Measurements from ENCODE around the gene HAUS2. TPM values are rescaled to one million over a fixed set of nuclear protein-coding genes. Genes with fewer than 3 reads are reported as not detected.
"Not testable (repeated sequence)": the region's sequence is repeated elsewhere in the genome, so short reads cannot be mapped to it uniquely, and the experiment has no call there.

HAUS2 gene
- total and polyA plus RNA-seq, 10 of the 15 experiments (the other 5 are each of a cell fraction or from before 2014, with no cell fraction given), result 28.7 to 59.3 (median 40.6) TPM

DNA sequence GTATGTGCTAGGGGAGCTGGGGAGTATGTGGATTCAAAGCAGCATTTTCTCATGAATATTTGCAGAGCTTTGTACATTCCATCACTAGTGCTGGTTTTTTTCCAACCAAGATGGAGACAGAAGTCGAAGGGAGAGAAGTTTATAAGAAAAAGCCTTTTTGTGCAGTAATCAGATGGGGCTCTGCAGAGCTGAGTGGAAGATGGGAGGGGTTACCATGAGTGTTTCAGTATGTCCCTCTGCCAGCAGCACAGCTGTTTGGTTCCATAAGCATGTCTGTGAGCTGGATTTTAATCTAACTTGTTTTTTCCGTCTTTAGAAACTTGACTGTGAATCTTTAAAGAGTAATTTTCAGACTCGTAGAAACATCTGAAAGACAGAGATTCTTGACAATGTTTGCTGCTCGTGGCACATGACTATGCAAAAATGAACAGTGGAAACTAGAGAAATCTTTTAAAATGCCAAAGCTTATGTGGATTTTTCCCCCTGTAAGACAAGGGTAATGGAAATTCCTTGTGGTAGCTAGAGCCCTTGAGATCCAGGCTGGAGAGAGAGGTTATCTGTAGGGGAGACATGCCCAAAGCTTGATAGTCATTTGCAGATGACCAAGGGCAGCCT is 47.1 kb downstream of the HAUS2 start:
- H3K4me2 ChIP-seq (ENCODE audit: control insufficient read depth, insufficient read depth), result no peak overlapping the region
- no peak overlapping the region for H2AFZ ChIP-seq (ENCODE audit: control insufficient read depth, low read depth, low read length)
- H3K27me3 ChIP-seq (replicated peaks in 1 of 2; ENCODE audit: control insufficient read depth in 2 of 2, insufficient read depth in 2 of 2, low read length in 1 of 2), result no peaks in the 10 kb centered on the region
- no TSS peak for BruUV-seq (replicated peaks)
- H3K27ac ChIP-seq (ENCODE audit: control insufficient read depth, insufficient read depth), result no peak overlapping the region
- intact Hi-C loops (cut with micrococcal nuclease; ENCODE audit: unreplicated experiment) (no loop called here), in situ Hi-C loops (cut with MboI) (no loop called here)
- RAD21 ChIA-PET (ENCODE audit: unreplicated experiment), result interaction anchor here (1.2 kb wide), 1 partner anchor 12 kb away, joined by 3 read pairs; no protein-coding TSS in a partner anchor
- 57% methylated on average over 4 of the region's 4 CpGs for WGBS (ENCODE audit: insufficient coverage, insufficient replicate concordance, low lambda C conversion rate, missing lambda C conversion rate)
- TF ChIP-seq BMI1 (IDR thresholded peaks at IDR 0.05; ENCODE audit: borderline replicate concordance), result no peak
- no peak for TF ChIP-seq SMAD5 (IDR thresholded peaks at IDR 0.05; ENCODE audit: low read depth)
- TF ChIP-seq PKNOX1 (IDR thresholded peaks at IDR 0.05), result no peak
- FAIRE-seq (no peak), DNase-seq (ENCODE audit: low read depth, low spot score) (no peak), ATAC-seq (no peak)
- SMC1A ChIA-PET (ENCODE audit: uncharacterized antibody, unreplicated experiment), result interaction anchor here (0.7 to 3.3 kb wide), 6 partner anchors 9 to 29 kb away, joined by 3 to 8 read pairs (median 6); no protein-coding TSS in a partner anchor
- CTCF ChIA-PET, result interaction anchor here (1.2 to 2.9 kb wide), 2 partner anchors 12 to 32 kb away, joined by 3 to 9 read pairs; no protein-coding TSS in a partner anchor
- H3K79me2 ChIP-seq (ENCODE audit: control insufficient read depth, insufficient read depth, low read length), result no peaks in the 10 kb centered on the region
- no peak overlapping the region for H3K4me3 ChIP-seq
- H3K36me3 ChIP-seq (ENCODE audit: control insufficient read depth in 2 of 2, insufficient read depth in 2 of 2, low read length in 1 of 2), result no peaks in the 10 kb centered on the region; a peak in 1 of 4 replicates
- H4K20me1 ChIP-seq (ENCODE audit: control insufficient read depth, insufficient read depth), result no peaks in the 10 kb centered on the region
- H3K9ac ChIP-seq (ENCODE audit: control insufficient read depth, insufficient read depth, low read length), result no peak overlapping the region
- no peaks in the 10 kb centered on the region for H3K4me1 ChIP-seq (ENCODE audit: control insufficient read depth, insufficient read depth, low read length)
- H3K9me3 ChIP-seq (replicated peaks; ENCODE audit: control insufficient read depth, insufficient read depth, low read length), result no peaks in the 10 kb centered on the region
- POLR2A ChIA-PET, result interaction anchor here (0.9 kb wide), 1 partner anchor 10 kb away, joined by 4 read pairs; no protein-coding TSS in a partner anchor

DNA sequence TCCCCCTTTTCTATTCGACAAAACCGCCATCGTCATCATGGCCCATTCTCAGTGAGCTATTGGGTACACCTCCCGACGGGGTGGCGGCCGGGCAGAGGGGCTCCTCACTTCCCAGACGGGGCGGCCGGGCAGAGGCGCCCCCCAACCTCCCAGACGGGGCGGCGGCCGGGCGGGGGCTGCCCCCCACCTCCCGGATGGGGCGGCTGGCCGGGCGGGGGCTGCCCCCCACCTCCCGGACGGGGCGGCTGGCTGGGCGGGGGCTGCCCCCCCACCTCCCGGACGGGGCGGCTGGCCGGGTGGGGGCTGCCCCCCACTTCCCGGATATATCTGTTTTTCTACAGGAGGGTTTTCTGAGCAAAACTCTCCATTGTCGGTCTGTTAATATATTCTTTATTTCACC is 52.7 kb downstream of the HAUS2 start:
- H4K20me1 ChIP-seq (ENCODE audit: control insufficient read depth, insufficient read depth); H2AFZ ChIP-seq (ENCODE audit: control insufficient read depth, low read depth, low read length); DNase-seq (ENCODE audit: low read depth, low spot score); RAD21 ChIA-PET (ENCODE audit: unreplicated experiment); H3K4me2 ChIP-seq (ENCODE audit: control insufficient read depth, insufficient read depth); H3K4me3 ChIP-seq; BruUV-seq (replicated peaks); CTCF ChIA-PET; H3K27ac ChIP-seq (ENCODE audit: control insufficient read depth, insufficient read depth); SMC1A ChIA-PET (ENCODE audit: uncharacterized antibody, unreplicated experiment); ATAC-seq; POLR2A ChIA-PET; H3K27me3 ChIP-seq (replicated peaks in 1 of 2; ENCODE audit: control insufficient read depth in 2 of 2, insufficient read depth in 2 of 2, low read length in 1 of 2); H3K79me2 ChIP-seq (ENCODE audit: control insufficient read depth, insufficient read depth, low read length); H3K9ac ChIP-seq (ENCODE audit: control insufficient read depth, insufficient read depth, low read length); in situ Hi-C loops (cut with MboI); intact Hi-C loops (cut with micrococcal nuclease; ENCODE audit: unreplicated experiment); H3K36me3 ChIP-seq (ENCODE audit: control insufficient read depth in 2 of 2, insufficient read depth in 2 of 2, low read length in 1 of 2); FAIRE-seq: not testable (repeated sequence)
- peaks cover 11% of the 10 kb centered on the region for H3K9me3 ChIP-seq (replicated peaks; ENCODE audit: control insufficient read depth, insufficient read depth, low read length)
- peaks cover 35% of the 10 kb centered on the region for H3K4me1 ChIP-seq (ENCODE audit: control insufficient read depth, insufficient read depth, low read length)
- WGBS (ENCODE audit: insufficient coverage, insufficient replicate concordance, low lambda C conversion rate, missing lambda C conversion rate), result 94% methylated on average over 18 of the region's 30 CpGs
